NCI-H748 (cell line): ENCODE data around the gene ADAMTS17.
"Not testable (repeated sequence)": the region's sequence is repeated elsewhere in the genome, so short reads cannot be mapped to it uniquely, and the experiment has no call there.

ENCODE experiments used
- DNase-seq: peaks from one replicate; lab custom pipeline; 2025; ENCODE audit not compliant: unreplicated experiment; lab: John Stamatoyannopoulos, UW

The ADAMTS17 gene

DNA sequence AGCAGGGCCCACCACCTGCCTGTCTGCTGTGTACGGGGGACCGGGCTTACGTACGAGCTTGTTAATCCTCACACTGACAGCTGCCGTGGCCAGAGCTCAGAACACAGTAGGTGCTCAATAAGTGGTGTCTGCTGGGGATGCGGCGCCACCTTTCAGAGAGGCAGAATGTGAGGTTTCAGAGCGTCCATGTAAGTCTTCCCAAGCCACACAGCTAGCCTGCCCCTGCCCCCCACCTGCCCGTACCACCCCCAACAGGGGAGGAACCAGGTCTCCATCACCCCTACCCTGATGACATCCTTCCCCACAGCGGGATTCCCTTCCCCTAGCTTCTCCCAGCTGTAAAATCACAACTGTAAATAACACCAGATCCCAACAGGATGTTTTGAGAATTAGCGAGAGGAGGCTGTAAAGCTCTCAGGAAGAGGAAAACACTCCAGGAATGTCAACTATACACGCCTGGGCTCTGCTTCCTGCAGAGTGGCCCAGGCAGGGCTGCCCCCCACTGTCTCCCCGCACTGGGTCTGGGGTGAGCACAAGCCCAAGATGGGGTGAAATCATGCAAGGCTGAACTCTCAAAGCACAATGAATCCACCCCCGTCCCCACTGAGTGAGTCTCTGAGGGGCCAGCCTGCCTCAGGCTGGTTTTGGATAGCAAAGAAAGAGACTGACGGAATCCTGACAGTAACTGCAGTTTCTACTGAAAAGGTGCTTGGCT lies 358.4 kb downstream of the ADAMTS17 start:
- no peak for DNase-seq

DNA sequence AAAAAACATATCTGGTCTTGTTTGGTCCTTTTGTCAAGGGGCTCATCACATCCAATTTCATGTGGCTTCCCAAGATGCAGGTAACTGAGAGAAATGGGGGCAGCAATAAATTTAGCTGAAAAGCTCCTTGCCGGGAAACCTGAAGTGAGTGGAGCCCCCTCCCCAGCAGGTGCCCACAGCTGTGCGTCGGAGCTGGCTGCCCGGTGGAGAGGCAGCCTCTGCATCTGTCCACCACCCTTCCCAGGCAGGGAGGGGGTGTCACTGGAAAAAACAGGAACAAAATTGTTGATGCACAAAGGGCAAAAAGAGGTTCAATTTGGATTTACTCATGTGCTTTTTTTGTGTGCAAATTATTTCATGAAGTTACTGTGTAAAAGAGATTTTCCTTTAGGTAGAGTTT lies 359.1 kb downstream of the ADAMTS17 start:
- no peak for DNase-seq

DNA sequence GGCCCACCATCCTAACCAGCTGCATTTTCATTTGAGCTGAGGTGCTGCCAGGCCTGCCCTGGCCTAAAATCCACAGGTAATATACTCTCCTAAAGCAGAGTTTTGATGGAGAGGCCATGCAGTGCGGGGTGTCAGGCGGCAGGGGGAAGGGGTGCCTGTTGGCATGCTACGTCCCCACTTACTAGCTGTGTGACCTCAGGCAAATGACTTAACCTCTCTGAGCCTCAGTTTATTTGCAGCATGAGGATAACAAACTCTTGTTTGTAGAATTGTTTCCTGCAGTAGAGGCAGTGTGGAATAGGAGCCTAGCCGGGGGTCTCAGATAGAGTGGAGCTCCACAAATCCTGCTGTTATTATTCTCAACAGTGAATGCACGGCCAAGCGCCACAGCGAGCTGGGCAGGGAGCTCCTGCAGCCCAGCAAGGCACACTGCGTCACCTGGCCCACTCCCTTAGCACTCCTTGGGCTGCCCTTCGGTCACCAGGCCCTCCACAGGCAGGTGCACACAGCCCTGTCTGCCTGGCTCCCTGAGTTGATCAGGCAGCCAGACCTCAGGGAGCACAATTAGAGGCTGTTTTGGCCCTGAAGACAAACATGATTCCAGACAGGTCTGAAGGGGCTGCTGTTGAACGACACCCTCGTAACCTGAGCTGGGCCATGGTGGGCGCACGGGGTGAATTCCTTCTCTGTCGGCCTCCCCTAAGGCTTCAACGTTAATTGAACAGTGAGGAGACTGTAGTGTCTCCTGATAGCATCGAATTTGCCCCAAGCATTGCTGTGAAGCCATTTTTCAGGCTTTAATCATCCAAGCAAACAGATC lies 359.7 kb downstream of the ADAMTS17 start:
- no peak for DNase-seq

DNA sequence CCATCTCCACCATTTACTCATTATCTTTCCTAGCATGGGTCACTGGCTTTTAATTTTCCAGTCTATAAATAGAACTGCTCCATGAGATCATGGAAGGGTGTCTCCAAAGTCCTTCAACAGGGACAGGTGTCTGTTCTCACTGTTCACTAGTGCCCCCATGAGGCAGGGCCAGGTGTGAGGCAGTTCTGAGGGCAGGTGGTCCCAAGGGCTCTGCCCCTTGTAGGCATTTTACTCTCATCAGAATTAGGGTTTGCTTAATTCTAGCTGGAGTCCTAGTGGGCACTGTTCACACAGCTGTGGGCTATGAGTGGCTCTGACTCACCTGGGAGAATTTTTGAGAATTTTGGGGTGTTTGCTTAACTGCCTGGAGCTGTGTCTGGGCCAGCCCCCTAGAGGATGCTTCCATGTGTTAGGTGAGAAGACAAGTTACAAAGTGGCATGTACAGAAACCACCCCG lies 360.6 kb downstream of the ADAMTS17 start:
- no peak for DNase-seq

DNA sequence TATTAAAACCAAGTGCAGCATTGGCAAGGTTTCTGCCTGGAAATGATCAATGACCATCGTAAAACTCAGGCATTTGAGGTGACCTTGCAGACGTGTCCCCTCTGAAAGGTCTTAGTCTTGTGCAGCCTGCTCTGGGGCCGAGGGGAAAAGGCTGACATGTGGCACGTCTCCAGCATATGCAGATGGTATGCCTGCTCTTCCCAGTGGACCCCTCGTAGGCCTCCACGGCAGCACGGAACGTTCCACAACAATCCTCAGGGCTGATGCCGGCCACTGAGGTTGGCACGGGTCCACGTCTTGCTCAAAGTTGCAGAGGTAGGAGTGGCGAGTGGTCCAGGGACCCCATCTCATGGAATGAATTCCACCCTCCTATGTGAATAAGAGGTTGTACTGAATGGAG lies 361.0 kb downstream of the ADAMTS17 start:
- no peak for DNase-seq

DNA sequence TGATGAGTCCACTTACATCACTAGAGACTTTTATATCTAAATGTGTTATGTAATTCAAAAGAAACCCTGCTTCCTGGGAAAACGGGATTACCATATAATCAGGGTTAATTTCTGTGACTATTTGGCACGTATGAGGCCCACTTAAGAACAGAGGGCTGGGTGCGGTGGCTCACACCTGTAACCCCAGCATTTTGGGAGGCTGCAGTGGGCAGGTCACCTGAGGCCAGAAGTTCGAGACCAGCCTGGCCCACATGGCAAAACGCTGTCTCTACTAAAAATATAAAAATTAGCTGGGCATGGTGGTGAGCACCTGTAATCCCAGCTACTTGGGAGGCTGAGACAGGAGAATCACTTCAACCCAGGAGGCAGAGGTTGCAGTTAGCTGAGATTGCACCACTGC lies 361.9 kb downstream of the ADAMTS17 start:
- DNase-seq = not testable (repeated sequence)

DNA sequence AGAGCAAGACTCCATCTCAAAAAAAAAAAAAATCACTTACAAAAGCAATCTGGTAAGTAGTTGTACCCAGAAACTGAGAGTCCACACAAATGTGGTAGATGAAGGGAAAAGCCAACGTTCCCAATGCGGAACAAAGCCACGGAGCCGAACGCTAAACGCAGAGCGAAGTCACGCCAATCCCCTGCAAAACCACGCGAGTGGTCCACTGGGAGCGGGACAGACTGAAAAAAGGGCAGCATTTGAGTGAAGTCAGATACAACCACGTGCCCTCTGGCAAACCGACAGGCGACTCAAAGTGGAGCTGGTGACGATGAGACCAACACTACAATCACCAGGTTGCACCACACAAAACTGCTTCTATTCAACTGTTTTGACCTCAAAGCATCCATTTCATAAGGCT lies 362.4 kb downstream of the ADAMTS17 start:
- DNase-seq = no peak

DNA sequence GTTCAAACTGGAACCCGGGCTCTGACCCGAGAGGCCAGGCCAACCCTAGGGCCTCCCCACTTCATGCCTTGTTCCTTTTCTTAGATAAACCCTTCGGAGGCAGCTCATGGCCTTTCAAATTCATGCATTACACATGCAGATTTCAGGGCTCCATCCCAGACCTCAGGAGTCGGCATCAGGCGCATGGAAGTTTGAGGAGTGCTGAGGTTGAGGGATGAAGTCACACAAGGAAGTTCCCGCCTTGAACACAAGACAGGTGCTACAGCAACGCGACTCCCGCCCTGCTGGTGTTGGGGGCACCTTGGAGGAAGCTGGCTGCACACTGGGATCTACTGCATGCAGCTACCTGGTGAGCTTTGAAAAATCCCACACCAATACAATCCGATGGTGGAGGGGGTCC lies 363.3 kb downstream of the ADAMTS17 start:
- no peak for DNase-seq

DNA sequence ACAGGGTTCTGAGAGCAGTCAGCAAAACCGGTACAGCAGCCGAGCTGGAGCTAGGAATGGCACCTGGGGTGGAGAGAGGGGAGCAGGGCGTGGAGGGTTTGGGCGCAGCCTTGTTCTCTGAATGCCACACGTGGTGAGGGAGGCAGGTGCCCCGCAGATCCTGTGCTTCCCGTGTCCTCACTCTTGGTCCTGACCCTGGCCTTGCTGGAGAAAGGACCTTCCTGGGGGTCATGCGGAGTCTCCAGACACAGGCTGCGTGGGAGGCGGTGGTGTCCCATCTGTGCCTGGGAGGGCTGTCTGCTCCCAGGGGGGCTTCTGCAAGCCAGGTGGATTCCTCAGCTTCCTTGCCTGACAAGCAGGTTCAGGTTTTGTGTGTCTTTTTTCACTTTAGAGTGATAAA lies 363.8 kb downstream of the ADAMTS17 start:
- no peak for DNase-seq

DNA sequence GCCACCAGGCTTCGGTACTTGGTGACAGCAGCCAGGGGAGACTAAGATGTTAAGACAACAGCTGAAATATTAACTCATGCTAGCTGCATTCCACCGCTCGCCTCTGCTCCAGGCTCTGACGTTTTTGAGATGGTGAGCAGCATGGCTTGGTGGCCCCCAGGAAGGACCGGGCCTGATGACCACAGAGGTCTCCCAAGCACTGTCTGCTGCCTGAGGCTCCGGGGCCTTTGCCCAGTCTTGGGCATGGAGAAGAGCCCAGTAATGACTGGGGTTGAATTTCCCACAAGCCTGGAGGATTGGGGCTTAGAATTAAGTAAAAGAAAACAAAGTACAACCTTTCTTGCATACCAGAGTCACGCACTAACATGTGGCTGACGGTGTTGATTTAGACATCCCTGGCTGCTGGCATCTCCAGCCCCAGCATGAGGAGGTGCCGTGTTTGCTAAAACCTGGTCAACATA lies 364.9 kb downstream of the ADAMTS17 start:
- DNase-seq = no peak

DNA sequence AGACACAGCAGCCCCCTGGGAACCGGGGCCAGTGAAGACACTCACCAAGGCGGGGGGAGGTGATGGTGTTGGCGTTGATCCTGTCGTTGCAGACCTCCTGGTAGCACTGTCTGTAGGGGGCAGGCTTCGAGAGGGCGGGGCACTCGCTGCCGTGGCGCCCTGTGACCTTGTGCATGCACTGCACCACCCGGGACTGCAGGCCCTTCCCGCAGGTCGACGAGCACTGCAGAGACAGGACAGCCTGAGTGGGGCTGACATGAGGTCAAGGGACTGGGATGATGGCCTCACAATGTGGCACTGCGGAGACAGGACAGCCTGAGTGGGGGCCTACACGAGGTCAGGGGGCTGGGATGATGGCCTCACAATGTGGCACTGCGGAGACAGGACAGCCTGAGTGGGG lies 365.8 kb downstream of the ADAMTS17 start:
- no peak for DNase-seq

DNA sequence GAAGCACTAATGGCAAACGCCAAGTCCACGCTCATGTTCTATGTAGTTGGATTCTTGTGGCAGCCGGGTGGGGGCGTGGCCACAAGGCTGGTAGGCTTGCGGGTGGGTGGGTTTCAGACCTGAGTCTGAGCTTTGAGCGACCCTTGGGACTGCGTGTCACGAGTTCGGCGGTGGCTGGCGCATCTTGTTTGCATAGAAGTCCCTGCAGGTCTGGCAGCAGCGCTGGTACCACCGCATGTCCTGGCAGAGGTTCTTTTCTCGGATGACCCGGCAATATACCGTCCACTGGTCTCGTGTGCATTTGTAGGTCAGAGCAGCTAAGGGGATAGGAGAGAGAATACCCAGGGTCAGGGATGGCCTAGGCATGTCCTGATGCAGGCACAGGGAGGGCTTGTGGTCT lies 367.5 kb downstream of the ADAMTS17 start:
- DNase-seq = no peak

DNA sequence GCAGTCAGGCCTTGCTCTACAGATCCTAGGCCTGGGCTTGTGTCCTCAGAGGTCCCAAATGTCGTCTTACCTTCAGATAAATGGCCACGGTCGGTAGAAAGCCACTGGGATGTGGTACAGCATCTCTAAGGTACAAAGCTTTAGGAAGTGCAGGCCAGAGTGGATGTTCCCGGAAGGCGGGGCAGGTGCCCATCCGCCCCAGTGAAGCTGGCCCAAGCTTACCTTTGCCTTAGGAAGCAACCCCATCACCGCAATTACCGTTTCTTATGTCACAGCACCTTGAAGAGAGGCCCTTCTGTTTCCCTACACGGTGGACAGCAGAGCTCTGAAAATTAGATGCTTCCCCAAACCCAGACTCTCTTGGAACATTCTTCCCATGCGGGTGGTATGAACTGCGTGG lies 368.4 kb downstream of the ADAMTS17 start:
- DNase-seq = no peak

DNA sequence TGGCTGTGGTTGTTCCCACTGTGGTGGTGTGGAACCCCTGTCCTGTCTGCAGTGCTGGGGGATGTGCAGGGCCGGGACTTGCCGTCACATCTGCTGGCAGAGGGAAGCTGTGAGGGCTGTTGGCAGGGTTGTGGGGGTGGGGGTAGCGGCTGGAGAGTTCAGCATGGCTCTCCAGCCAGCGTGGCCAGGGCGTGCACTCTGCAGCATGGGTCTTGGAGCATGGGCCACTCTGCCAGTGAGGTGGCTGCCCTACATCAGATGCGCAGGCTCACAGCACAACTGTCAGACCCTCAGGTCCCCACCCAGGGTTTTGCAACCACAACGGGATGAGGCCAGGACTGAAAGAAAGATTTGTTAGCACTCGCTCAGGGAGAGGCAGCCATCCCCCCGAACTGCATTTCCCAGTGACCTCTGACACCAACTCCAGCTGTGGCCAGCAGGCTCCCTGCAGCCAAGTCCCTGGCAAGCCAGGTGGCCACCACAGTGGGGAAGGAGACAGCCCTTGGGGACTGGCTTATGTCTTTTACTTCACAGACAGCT lies 370.8 kb downstream of the ADAMTS17 start:
- DNase-seq = no peak

DNA sequence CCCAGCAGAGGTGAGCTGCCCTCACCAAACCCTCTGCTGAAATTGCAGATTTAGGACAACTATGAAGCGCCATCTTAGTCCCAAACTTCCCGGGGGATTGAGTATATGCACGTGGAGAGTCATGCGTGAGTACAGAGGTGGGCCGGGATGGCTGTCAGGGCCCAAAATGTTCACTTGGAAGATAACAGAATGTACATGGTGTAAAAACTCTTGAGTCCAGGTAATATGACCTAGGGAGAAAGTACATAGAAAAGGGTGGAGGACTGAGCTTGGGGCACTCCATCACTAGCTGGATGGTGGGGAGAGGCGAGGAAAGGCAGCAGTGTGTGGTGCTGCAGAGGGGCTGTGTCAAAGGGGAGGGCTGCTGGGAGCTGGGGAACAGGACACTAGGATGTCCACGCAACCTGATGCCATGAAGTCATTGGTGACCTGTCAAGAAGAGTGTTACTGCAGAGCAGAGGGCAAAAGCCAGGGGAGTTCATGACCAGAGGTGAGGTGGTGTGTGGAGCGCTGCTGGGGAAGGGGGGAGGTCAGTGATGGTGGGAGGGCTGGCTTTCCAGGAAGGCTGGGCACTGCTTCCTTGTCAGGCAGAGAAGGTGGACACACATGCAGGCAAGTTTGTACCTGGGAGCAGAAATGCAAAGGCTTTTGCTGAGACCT lies 372.4 kb downstream of the ADAMTS17 start:
- DNase-seq = no peak

DNA sequence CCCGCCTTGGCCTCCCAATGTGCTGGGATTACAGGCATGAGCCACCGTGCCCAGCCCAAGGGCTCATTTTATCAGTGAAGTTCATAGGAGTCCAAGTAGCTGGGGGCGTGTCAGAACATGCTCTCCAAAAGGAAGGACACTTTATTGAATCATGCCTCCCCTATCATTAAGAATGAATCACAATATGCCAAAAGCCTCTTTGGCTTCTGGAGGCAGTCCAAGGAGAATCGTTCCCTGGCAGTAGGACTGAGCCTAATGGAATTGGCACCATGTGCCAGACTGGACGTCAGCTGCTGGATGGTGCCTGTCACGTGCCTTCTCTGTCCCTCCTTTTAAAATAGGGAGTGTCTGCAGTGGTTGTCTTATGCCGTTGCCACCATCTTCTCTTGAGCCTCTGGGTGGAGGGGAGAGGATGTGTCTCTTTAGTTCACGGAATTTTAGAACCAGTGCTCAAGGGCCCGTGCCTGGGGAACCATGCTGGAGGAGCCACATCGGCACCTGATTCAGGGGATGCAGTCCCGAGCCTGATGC lies 373.9 kb downstream of the ADAMTS17 start:
- no peak for DNase-seq

DNA sequence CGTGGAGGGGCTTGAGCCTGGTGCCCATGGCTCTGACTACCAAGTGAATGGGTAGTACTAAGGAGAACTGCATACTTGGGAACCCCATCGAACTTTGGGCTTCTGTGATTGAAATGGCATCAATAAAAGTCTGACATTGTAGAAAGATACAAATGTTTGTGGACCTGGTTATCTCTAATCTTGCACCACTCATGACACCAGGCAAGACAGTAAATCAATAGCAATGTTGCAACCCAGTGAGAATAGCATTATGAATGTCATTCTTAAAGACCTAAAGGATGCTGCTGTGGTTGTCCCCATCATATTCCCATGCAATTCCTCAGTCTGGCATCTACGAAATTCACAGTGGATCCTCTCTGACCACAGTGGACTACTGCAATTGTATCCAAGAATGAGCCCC lies 375.0 kb downstream of the ADAMTS17 start:
- DNase-seq = no peak

DNA sequence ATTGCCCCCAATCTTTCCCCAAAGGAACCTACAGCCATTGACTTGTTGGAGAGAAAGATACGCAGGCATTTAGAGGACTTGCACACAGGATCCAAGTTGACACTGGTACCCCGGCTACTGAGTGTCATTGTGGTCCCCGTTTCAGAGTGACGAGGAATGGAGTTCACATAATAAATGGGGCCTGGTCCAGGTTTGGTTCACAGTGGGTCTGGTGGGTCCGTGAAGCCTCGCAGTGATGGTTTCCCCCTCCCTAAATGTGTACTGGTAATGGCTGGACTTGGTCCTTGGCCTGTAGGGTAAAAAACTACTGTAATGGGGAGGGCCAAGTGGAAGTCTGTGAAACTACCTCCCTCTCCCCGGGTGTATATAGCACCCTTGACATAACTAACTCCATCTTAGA lies 376.4 kb downstream of the ADAMTS17 start:
- DNase-seq = no peak

DNA sequence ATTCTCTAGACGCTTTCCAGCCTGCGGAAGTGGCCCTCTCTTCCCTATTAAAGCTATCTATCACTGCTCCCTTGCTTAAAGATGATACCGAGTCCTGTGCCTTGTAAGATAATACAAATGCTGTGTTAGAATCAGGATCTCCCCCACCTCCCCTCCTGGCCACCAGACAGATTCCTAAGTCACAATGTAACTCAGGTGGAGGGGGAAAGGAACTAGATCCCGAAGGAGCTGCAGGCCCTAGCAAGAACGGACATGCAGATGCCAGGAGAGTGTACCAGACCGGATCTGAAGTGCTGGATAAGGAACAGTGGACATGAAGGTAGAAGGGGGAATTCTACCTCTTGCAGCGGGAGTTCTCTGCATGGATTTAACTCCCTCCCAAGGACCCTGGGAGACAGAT lies 377.8 kb downstream of the ADAMTS17 start:
- no peak for DNase-seq

DNA sequence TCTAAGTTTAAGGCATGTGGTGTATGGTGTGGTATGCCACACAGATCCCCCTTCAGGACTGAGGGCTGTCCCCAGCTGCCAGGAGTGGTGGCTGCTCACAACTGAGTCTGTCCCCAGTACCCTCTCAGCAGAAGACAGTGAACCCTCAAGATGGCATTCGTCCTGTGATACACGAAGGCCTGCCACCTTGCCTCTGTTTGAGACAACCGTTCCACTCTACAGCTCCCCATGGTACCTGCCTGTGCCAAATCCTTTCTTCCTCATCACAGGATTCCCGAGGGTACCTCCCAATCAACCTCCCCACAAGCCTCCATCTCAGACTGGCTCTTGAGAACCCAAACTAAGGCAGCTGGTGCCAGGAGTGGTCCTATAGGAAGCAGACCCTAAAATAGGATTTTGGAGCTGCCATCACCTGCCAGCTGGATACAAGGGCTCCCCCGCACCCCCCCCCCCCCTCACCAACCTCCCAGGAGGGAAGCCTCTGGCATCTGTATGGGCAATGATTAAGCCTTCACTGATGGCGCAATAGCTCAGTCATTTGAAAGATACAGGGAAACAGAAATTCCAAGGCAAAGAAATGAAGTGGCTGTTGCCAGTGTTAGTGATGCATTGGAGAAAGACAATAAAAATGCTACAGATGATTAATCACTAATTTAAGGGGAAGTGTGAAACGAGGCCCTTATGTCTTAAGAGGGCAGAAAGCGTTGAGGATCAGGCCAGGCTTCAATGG lies 378.5 kb downstream of the ADAMTS17 start:
- DNase-seq = no peak
